ENCODE results near the gene IGFN1. TPM values are rescaled to one million over a fixed set of nuclear protein-coding genes. Genes with fewer than 3 reads are reported as not detected.

The IGFN1 gene
- total and polyA plus RNA-seq, 2 of the 8 experiments (the other 6 are each of a cell fraction or from before 2014, with no cell fraction given) = not detected

- TF ChIP-seq YY1 (IDR thresholded peaks at IDR 0.05; ENCODE audit: low read depth, low read length) = no peak
- no peak for TF ChIP-seq NANOG (IDR thresholded peaks at IDR 0.05; ENCODE audit: insufficient read depth, low read depth, low read length, poor library complexity, severe bottlenecking)
- no peak for TF ChIP-seq CEBPB (IDR thresholded peaks at IDR 0.05; ENCODE audit: low read depth, low read length)
- TF ChIP-seq SP1 (IDR thresholded peaks at IDR 0.05; ENCODE audit: low read depth, low read length) = no peak
These were observed 72.5 kb downstream of the IGFN1 start (continued) for GRCh38 chr1:201262963-201263608.

Measured in H1 (cell line).